Anterior cingulate cortex (tissue), 58 donors: ENCODE measurements around the gene ATXN7.

Experiments
- DNase-seq, 58 donors: peaks; one replicate each; lab custom pipeline; 2025; lab: John Stamatoyannopoulos, UW

Gene ATXN7

DNA sequence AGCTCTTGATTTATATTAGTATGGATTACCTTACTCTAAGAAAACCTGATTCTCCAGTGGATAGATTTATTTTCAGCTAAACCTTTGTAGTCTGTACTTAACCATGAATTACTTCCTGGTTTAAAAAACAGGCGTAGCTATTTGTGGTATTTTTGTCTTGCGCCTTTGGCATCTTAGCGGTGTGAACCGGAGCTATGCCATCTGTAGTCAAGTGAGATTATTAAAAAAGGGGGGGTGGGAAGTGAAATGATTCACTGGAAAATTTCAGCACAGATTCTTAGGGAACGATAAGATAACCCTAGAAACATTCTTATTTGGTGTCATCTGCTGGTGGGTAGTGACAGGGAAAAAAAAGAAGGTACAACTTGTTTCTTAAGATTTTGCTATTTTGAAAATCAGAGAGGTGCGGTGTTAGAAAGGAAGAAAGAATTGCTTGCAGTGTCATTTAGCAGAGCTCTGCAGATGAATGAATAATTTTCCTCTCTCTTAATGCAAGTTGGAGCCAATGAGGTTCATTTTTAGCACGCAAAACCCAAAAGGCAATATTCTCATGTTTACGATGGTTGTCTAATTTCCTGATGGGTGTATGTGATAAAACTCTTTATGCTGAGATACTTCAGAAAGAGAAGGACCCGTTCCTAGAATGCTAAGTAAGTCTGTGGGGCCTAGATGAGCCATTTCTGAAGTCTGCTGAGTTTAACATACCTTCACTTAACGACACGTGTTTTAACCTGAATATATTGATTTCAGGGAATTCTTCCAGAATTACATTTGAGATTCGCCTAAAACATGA lies 115.6 kb downstream of the ATXN7 start:
- DNase-seq = peak in 2 of 58 donors; percentile 19 to 28

DNA sequence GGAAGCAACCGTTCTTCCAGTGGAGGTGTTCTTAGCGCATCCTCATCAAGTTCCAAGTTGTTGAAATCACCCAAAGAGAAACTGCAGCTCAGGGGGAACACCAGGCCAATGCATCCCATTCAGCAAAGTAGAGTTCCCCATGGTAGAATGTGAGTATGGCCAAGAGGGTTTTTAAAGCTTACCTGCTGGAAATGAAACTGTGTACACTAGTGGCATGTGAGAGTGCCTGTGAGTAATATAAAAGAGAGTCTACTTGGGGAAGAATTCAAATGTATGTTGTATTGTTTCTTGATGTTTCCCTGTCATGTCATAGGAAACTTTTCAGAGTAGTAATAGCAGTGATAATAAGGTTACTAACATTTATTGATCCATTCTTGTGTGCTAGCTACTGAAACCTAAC lies 116.4 kb downstream of the ATXN7 start:
- no peak for DNase-seq

DNA sequence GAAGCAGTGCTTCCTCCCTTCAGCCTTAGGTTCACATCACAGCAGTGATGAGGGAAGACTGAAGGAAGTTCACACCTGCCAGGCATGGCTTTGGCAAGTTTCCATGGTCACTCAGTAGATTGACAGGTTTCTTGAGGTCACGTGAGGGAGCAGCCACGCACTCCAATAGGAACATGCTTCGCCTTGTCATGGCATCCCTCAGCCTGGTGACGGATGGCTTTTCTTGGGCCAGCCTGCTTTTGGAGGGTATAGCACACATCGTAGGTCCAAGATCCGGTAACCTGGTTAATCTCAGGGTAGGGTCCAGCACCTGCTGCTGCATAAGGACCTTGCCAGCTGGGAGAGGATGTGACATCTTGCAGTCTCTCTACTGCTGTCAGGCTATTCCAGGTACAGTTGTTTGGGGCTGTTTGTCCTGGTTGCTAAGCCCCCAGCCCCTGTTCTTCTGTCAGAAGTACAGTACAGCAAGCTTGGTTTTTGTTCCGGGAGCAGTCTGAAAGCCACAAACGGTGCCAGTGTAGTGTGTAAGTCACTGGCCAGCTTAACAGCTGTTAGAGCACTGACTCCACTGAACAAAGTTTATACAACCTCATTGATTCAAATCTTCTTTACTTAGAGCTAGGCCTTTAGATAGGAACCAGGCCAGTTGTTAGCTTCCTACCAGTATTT lies 117.3 kb downstream of the ATXN7 start:
- no peak for DNase-seq

DNA sequence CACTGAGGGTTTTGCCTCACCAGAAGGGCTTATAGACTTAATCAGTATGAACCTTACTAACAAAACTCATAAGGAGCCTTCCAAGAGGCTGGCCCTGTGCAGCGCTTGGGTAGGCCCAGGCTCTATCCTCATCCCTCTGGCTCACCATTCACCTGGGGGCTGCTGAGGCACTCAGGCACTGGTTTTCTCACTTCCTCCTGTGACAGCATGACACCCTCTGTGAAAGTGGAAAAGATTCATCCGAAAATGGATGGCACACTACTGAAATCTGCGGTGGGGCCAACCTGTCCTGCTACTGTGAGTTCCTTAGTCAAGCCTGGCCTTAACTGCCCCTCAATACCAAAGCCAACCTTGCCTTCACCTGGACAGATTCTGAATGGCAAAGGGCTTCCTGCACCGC lies 118.3 kb downstream of the ATXN7 start:
- DNase-seq = no peak

- DNase-seq = no peak
Measured at GRCh38 chr3:63984391-63984790, 120.7 kb downstream of the ATXN7 start.

- no peak for DNase-seq
Measured at GRCh38 chr3:63986146-63986545, 122.5 kb downstream of the ATXN7 start.

- DNase-seq = no peak
Measured at GRCh38 chr3:63986831-63987230, 123.2 kb downstream of the ATXN7 start.

DNA sequence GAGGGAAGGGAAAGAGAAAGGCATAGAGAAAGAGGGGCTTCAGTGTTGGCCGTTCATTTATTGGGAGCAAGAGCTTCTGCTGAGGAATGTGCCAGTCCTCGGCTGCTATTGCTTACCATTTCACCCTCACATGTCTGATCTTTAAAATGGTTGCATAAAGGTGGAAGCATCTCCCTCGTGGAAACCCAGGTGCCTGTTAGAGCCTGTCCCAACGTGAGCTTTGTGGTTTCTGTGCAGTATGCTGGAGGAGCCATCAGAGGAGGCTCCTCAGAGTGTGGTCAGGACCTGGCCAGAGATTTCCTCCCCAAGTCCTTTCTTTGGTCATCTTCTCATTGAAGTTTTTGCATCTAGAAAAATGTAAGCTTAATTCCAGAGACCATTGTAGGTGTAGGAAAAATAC lies 125.3 kb downstream of the ATXN7 start:
- DNase-seq = no peak

DNA sequence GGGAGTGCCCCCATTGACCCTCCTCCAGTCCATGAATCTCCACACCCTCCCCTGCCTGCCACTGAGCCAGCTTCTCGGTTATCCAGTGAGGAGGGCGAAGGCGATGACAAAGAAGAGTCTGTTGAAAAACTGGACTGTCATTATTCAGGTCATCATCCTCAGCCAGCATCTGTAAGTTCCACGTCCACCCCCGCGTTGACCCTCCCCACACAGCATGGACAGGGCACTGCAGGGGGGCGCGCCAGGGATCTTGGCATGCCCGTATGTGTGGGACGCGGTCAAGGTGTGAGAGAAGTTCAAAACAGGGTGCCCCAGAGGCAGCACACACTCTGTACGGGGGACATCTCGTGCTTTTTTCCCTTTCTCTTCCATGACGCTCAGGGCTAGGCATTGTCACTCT lies 126.5 kb downstream of the ATXN7 start:
- peak in 1 of 58 donors; percentile 3 for DNase-seq

DNA sequence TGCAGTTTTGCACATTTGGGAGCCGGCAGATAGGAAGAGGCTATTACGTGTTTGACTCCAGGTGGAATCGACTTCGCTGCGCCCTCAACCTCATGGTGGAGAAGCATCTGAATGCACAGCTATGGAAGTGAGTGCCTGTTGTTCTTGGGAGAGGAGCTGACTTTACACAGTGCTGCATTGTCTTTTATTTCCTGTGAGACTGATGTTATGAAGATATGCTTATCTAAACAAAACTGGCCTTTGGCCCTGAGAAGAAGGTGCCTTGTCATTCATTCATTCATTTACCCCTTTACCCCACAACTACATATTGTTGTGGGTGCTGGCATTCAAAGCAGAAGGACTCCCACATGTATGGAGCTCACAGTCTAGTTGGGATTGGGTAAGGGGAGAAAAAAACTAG lies 127.1 kb downstream of the ATXN7 start:
- DNase-seq = no peak

GRCh38 chr3:63991666-63992065 lies 128.0 kb downstream of the ATXN7 start:
- DNase-seq = no peak

DNA sequence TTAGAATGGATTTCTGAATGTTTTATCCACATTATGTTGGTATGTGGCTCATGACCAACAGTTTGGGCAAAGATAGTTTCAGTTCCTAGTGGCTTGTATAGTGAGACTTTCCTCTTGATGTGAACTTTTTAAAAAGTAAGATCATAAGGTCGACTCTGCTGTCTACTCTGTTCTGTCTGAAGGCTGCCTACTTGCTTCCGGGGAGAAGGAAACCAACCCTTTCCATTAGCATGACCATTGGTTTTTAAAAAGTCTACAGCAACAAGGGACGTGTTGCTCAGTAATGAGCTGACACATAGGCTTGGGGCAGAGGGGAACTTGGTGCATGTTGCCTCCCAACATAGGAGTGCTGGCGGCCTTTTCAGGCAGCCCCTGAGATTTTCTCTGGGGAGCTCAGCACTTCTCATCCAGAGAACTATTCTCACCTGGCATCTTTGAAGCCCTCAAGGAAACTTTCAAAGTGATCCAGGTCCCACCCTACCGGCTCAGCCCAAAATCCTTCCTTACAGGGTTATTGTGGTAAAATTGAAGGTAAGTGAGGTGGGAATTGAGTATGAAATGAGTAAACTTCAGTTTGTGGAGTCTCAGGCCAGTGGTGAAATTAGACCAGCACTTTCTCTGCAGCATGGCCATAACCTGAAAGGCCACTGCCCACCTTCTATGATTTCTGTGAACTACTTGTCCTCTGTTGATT lies 129.0 kb downstream of the ATXN7 start:
- DNase-seq = no peak

GRCh38 chr3:63993653-63994079 lies 130.0 kb downstream of the ATXN7 start:
- DNase-seq = peak in 48 of 58 donors; percentile 4 to 71 (median 38)

GRCh38 chr3:63995086-63995485 lies 131.4 kb downstream of the ATXN7 start:
- no peak for DNase-seq

- no peak for DNase-seq
Measured at GRCh38 chr3:63998852-63999754, 135.4 kb downstream of the ATXN7 start.

DNA sequence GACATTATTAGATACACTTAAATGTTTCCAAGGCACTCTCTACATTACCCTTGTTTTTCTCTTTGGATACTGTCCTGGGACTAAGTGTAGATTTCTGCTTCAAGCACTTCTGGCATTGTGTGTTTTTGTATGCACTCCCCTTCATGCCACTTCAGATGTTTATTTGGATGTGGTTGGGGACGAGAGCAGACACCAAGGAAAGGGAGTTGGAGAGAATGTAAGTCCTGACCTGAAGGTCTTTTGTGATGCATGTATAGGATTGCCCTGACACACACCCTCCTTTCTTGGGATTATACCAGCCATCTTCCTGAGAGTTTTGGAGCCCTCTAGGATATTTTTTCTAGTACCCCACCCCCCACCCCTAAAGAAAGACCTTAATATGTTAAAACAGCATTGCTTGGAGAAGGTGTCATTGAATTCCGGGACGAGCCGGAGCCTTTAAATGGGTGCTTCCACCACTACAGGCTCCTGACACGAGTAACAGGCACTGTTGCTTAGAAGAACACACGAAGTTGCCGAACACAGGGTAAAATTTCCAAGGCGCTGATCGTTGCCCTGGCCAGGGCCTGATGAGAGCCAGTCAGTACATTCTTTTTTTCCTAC lies 136.9 kb downstream of the ATXN7 start:
- no peak for DNase-seq

DNA sequence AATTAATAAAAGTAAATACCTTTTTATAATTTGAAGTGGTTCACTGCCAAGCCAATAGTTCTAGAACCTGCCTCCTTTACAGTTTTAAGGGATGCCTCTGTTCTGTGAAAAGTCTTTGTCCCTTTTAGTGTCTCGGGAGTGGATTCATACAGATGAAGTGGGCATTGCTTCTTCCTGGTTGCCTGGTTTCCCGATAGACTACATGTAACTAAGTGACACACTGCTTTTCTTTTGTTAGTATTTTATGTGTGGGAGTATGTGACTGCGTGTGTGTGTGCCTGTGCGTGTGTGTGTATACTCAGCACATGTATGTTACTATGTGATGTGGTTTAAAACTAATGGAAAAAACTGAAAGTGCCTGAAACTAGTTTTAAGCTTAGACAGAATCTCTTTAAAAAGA lies 138.6 kb downstream of the ATXN7 start:
- no peak for DNase-seq

DNA sequence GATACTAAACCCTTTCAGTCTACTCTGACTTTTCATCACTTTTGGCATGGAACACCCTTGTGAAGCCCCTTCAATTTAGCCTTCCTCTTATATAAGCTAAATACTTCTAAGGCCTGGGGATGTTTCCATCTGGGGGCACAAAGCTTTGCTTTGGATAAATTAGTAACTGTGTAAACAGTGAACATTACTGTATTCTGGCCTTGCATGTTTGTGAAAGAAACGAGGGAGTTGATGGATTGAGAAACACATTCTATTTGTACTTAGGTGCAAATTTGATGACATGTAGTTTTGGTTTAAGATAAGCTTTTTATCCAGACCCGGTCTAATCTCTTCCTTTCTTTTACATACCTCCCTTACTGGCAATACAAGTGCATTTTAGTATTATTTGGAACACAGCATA lies 139.9 kb downstream of the ATXN7 start:
- DNase-seq = no peak

DNA sequence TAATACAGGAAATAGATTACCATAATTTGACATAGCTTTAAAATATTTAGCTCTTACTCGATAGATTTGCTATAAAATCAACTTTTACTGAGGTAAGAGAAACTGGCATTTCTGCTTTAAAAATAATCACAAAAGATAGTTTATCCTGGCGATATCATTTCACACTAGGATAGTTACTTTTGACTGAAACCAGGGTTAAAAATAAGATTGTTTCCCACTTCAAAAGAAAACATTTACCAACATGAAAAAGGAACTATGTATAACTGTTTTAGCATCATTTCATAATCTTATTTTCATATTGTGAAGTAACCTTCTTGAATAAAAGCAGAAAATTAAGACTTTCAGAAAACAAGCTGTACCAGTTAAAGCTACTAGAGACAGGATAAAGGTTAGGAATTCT lies 144.3 kb downstream of the ATXN7 start:
- no peak for DNase-seq
